Measurements from ENCODE around the gene FXYD3. TPM values are rescaled to one million over a fixed set of nuclear protein-coding genes. Genes with fewer than 3 reads are reported as not detected.

The FXYD3 gene
- polyA plus RNA-seq (2012; ENCODE audit: insufficient read length, low read depth): not detected

DNA sequence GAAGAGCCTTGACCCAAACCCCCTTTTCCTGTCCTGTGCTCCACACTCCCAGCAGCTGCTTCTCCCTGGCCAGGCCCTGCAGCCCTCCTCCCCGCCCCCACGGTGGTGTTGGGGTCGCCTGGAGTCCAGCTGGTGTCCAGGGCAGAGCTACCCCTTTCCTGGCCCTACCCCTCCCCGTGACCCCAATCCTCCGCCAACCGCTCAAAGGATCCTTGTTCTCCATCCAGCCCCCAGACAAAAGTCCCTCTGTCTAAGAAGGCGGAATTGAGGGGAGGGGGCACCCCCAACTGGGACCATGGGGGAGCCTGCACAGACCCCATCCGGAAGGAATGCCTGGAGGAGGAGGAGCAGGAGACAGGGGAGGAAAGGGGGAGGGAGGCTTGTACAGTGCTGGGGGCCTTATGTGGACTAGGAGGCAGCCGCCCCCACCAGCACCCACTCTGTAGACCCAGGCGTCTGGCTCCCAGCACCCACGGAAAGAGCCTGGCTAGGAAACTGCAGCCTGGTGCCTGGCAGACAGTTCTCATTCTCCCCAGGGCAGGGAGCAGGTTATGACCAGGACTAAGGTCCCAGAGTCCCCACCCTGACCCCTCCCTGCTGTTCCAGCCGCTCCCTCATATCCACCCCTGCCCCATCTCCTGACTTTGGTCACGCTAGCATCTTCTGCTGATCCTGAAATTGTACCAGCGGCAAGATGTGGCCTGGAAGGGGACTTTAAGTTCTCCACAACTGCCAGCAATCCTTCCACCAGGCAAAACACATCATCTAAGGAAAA, at the start of gene FXYD3:
Gene FXYD3, plus strand, starts transcription at position 647 of the 775 bp plus-strand sequence. CDS start 3,554 bp downstream, outside the sequence.
- TF ChIP-seq FOXP2 (optimal IDR thresholded peaks at IDR 0.05; ENCODE audit: borderline replicate concordance, extremely low read depth, extremely low read length, insufficient read depth) (no peak), POLR2AphosphoS5 (IDR thresholded peaks at IDR 0.05; ENCODE audit: low read depth, low read length) (no peak), TAF1 (IDR thresholded peaks at IDR 0.05; ENCODE audit: borderline replicate concordance, insufficient read depth, low read length) (no peak), SIN3A (IDR thresholded peaks at IDR 0.05; ENCODE audit: borderline replicate concordance, insufficient read depth, low read length) (no peak), REST (IDR thresholded peaks at IDR 0.05; ENCODE audit: insufficient read depth in 1 of 2, low read depth in 2 of 2, low read length in 2 of 2) (no peak)

DNA sequence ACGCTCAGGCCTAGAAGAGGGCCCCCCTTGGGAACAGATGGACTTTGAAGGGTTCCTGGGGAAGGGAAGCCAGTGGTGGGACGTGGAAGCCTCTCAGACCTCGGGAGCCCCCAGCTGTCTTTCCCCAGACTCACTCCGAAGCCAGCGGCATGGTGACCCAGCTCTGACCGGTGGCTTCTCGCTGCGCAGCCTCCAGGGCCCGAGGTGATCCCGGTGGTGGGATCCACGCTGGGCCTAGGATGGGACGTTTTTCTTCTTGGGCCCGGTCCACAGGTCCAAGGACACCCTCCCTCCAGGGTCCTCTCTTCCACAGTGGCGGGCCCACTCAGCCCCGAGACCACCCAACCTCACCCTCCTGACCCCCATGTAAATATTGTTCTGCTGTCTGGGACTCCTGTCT, 49.5 kb upstream of the FXYD3 start:
- TF ChIP-seq SIN3A (IDR thresholded peaks at IDR 0.05; ENCODE audit: borderline replicate concordance, insufficient read depth, low read length) (no peak), REST (IDR thresholded peaks at IDR 0.05; ENCODE audit: insufficient read depth in 1 of 2, low read depth in 2 of 2, low read length in 2 of 2) (no peak), POLR2AphosphoS5 (IDR thresholded peaks at IDR 0.05; ENCODE audit: low read depth, low read length) (no peak), TAF1 (IDR thresholded peaks at IDR 0.05; ENCODE audit: borderline replicate concordance, insufficient read depth, low read length) (no peak), FOXP2 (optimal IDR thresholded peaks at IDR 0.05; ENCODE audit: borderline replicate concordance, extremely low read depth, extremely low read length, insufficient read depth) (no peak)

- TF ChIP-seq REST (IDR thresholded peaks at IDR 0.05; ENCODE audit: insufficient read depth in 1 of 2, low read depth in 2 of 2, low read length in 2 of 2) (no peak), POLR2AphosphoS5 (IDR thresholded peaks at IDR 0.05; ENCODE audit: low read depth, low read length) (no peak), FOXP2 (optimal IDR thresholded peaks at IDR 0.05; ENCODE audit: borderline replicate concordance, extremely low read depth, extremely low read length, insufficient read depth) (no peak), TAF1 (IDR thresholded peaks at IDR 0.05; ENCODE audit: borderline replicate concordance, insufficient read depth, low read length) (no peak), SIN3A (IDR thresholded peaks at IDR 0.05; ENCODE audit: borderline replicate concordance, insufficient read depth, low read length) (no peak)
These were observed 48.7 kb upstream of the FXYD3 start for GRCh38 chr19:35066691-35067563.

DNA sequence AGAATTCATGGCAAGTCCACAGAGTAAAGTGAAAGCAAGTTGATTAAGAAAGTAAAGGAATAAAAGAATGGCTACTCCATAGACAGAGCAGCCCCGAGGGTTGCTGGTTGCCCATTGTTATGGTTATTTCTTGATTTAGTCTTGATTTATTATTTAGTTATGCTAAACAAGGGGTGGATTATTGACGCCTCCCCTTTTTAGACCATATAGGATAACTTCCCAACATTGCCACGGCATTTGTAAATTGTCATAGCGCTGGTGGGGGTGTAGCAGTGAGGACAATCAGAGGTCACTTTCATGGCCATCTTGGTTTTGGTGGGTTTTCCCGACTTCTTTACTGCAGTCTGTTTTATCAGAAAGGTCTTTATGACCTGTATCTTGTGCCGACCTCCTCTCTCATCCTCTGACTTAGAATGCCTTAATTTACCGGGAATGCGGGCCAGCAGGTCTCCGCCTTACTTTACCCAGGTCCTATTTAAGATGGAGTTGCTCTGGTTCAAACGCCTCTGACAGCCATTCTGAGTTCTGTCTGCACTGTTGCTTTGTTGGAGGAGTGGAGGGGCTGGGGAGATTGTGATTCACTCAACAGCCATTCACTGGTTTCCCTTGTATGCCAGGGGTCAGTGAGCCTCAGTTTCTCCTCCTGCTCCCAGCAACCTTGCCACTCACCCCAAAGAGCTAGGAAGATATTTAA, 46.5 kb upstream of the FXYD3 start:
- no peak for TF ChIP-seq SIN3A (IDR thresholded peaks at IDR 0.05; ENCODE audit: borderline replicate concordance, insufficient read depth, low read length)
- no peak for TF ChIP-seq TAF1 (IDR thresholded peaks at IDR 0.05; ENCODE audit: borderline replicate concordance, insufficient read depth, low read length)
- no peak for TF ChIP-seq POLR2AphosphoS5 (IDR thresholded peaks at IDR 0.05; ENCODE audit: low read depth, low read length)
- no peak for TF ChIP-seq REST (IDR thresholded peaks at IDR 0.05; ENCODE audit: insufficient read depth in 1 of 2, low read depth in 2 of 2, low read length in 2 of 2)
- no peak for TF ChIP-seq FOXP2 (optimal IDR thresholded peaks at IDR 0.05; ENCODE audit: borderline replicate concordance, extremely low read depth, extremely low read length, insufficient read depth)

Measured in PFSK-1 (cell line).